IMR-90 (cell line): ENCODE results near the gene SLC35B2. TPM values are rescaled to one million over a fixed set of nuclear protein-coding genes. Genes with fewer than 3 reads are reported as not detected.

Source experiments
- ATAC-seq: fragments of 200-7000 bp; cut with Tn5 transposase; 2 replicates; pipeline ENCODE4 v1.9.1; 2020; ENCODE audit warnings: low read depth, mild to moderate bottlenecking, moderate library complexity
- BruUV-seq: library from RNA; stranded (reverse); fragments of 400-500 nt; replicated peaks from 2 replicates; lab custom pipeline; 2021; lab: Mats Ljungman, UMichigan
- CTCF ChIA-PET: fragments of 300-600 bp; formaldehyde crosslinking; extraction: SDS; loops from one replicate; lab custom pipeline; 2021; ENCODE audit warnings: antibody characterized with exemption; lab: Yijun Ruan, JAX
- POLR2A ChIA-PET: fragments of 300-600 bp; sonication (Branson Sonifier 250); formaldehyde crosslinking; loops from one replicate; lab custom pipeline; 2022; ENCODE audit warnings: antibody characterized with exemption; ENCODE audit not compliant: unreplicated experiment; lab: Charles Lee
- DNase-seq: peaks from one replicate; pipeline ENCODE4 v3.0.0; 2013
- H2AFZ ChIP-seq: replicated peaks from 2 replicates; pipeline ENCODE3; 2013; ENCODE audit warnings: low read length, mild to moderate bottlenecking; ENCODE audit not compliant: poor library complexity
- H2AK5ac ChIP-seq: 2 replicates; pipeline ENCODE4 v1.6.1; 2013; ENCODE audit warnings: low read depth, low read length, inconsistent platforms
- H2AK9ac ChIP-seq: replicated peaks from 2 replicates; pipeline ENCODE3; 2013; ENCODE audit warnings: mild to moderate bottlenecking, low read depth, low read length, moderate library complexity; ENCODE audit not compliant: poor library complexity
- H2BK120ac ChIP-seq: 2 replicates; pipeline ENCODE4 v1.6.1; 2013; ENCODE audit warnings: low read depth, low read length, inconsistent platforms
- H2BK15ac ChIP-seq: 3 replicates; pipeline ENCODE4 v1.6.1; 2013; ENCODE audit warnings: low read depth, low read length, inconsistent platforms
- H2BK20ac ChIP-seq: 2 replicates; pipeline ENCODE4 v1.6.1; 2013; ENCODE audit warnings: low read depth, mild to moderate bottlenecking, inconsistent platforms, low read length, moderate library complexity
- H2BK5ac ChIP-seq: 2 replicates; pipeline ENCODE4 v1.6.1; 2013; ENCODE audit warnings: mild to moderate bottlenecking, low read depth, low read length, inconsistent platforms; ENCODE audit not compliant: poor library complexity, severe bottlenecking
- H3K14ac ChIP-seq: replicated peaks from 2 replicates; pipeline ENCODE4 v1.6.1; 2013; ENCODE audit warnings: low read depth, low read length, inconsistent platforms
- H3K18ac ChIP-seq: 2 replicates; pipeline ENCODE4 v1.6.1; 2013; ENCODE audit warnings: low read depth, low read length, control low read depth
- H3K23ac ChIP-seq: 2 replicates; pipeline ENCODE4 v1.6.1; 2013; ENCODE audit warnings: low read depth, low read length, inconsistent platforms
- H3K27ac ChIP-seq: 2 replicates; pipeline ENCODE4 v1.5.1; 2013; ENCODE audit warnings: mild to moderate bottlenecking, control low read depth, low read length; ENCODE audit not compliant: insufficient read depth
- H3K27me3 ChIP-seq: 2 replicates; pipeline ENCODE4 v1.6.1; 2013; ENCODE audit warnings: low read length; ENCODE audit not compliant: control insufficient read depth, insufficient read depth
- H3K36me3 ChIP-seq: 2 replicates; pipeline ENCODE4 v1.6.1; 2013; ENCODE audit warnings: low read length, mixed read lengths; ENCODE audit not compliant: control insufficient read depth, insufficient read depth
- H3K4ac ChIP-seq: 2 replicates; pipeline ENCODE4 v1.6.1; 2013; ENCODE audit warnings: low read depth, low read length, inconsistent platforms
- H3K4me1 ChIP-seq: 2 replicates; pipeline ENCODE4 v1.6.1; 2013; ENCODE audit warnings: low read length, mixed read lengths; ENCODE audit not compliant: control insufficient read depth, insufficient read depth
- H3K4me2 ChIP-seq: 2 replicates; pipeline ENCODE4 v1.6.1; 2013; ENCODE audit warnings: low read depth, mild to moderate bottlenecking, control low read depth, low read length, moderate library complexity
- H3K4me3 ChIP-seq: 2 replicates; pipeline ENCODE4 v1.5.1; 2013; ENCODE audit warnings: low read depth, mild to moderate bottlenecking, control low read depth, low read length, moderate library complexity; ENCODE audit not compliant: insufficient read depth
- H3K56ac ChIP-seq: 2 replicates; pipeline ENCODE4 v1.6.1; 2013; ENCODE audit warnings: low read length, inconsistent platforms; ENCODE audit not compliant: insufficient read depth; ENCODE audit errors: extremely low read depth
- H3K79me1 ChIP-seq, 2 experiments: 2 replicates each; pipeline ENCODE4 v1.6.1; 2013; ENCODE audit warnings: low read length in 2 of 2, inconsistent platforms in 1 of 2, low read depth in 1 of 2
- H3K9ac ChIP-seq: 2 replicates; pipeline ENCODE4 v1.6.1; 2013; ENCODE audit warnings: low read depth, low read length, control low read depth
- H3K9me1 ChIP-seq: 2 replicates; pipeline ENCODE4 v1.6.1; 2013; ENCODE audit warnings: low read length, inconsistent platforms; ENCODE audit not compliant: insufficient read depth
- H3K9me3 ChIP-seq: 2 replicates; pipeline ENCODE4 v1.6.1; 2013; ENCODE audit warnings: low read length; ENCODE audit not compliant: control insufficient read depth, insufficient read depth
- H4K20me1 ChIP-seq: 2 replicates; pipeline ENCODE4 v1.6.1; 2013; ENCODE audit warnings: low read length, inconsistent platforms; ENCODE audit not compliant: insufficient read depth
- H4K5ac ChIP-seq: 2 replicates; pipeline ENCODE4 v1.6.1; 2013; ENCODE audit warnings: mild to moderate bottlenecking, low read depth, low read length, control low read depth
- H4K8ac ChIP-seq, 2 experiments: 2 replicates each; pipeline ENCODE4 v1.6.1; 2013; ENCODE audit warnings: low read depth in 2 of 2, low read length in 2 of 2, control low read depth in 1 of 2, inconsistent platforms in 1 of 2
- H4K91ac ChIP-seq: 2 replicates; pipeline ENCODE4 v1.6.1; 2013; ENCODE audit warnings: low read depth, low read length, inconsistent platforms; ENCODE audit not compliant: insufficient read depth
- BHLHE40 ChIP-seq: fragments of 150-350 bp; IDR thresholded peaks from 2 replicates; pipeline ENCODE4 v1.6.1; 2016; ENCODE audit warnings: mild to moderate bottlenecking, low read depth, low read length
- CEBPB ChIP-seq: IDR thresholded peaks from 2 replicates; pipeline ENCODE4 v1.6.1; 2012; ENCODE audit warnings: low read depth, low read length, improper control_type of control experiment
- CHD1 ChIP-seq: IDR thresholded peaks from 2 replicates; pipeline ENCODE4 v1.6.1; 2012; ENCODE audit warnings: low read depth, low read length, improper control_type of control experiment
- MAFK ChIP-seq: IDR thresholded peaks from 2 replicates; pipeline ENCODE4 v1.6.1; 2012; ENCODE audit warnings: low read depth, low read length, improper control_type of control experiment
- MAZ ChIP-seq: IDR thresholded peaks from 2 replicates; pipeline ENCODE4 v1.6.1; 2012; ENCODE audit warnings: low read depth, mild to moderate bottlenecking, low read length, improper control_type of control experiment, moderate library complexity, borderline replicate concordance
- MXI1 ChIP-seq: IDR thresholded peaks from 2 replicates; pipeline ENCODE4 v1.6.1; 2012; ENCODE audit warnings: low read depth, mild to moderate bottlenecking, low read length, moderate library complexity, borderline replicate concordance
- NFE2L2 ChIP-seq: fragments of 150-350 bp; IDR thresholded peaks from 2 replicates; pipeline ENCODE4 v1.6.1; 2016; ENCODE audit warnings: low read depth, mild to moderate bottlenecking, low read length
- POLR2A ChIP-seq: IDR thresholded peaks from 2 replicates; pipeline ENCODE4 v1.6.1; 2012; ENCODE audit warnings: mild to moderate bottlenecking, low read depth, low read length
- RAD21 ChIP-seq: IDR thresholded peaks from 2 replicates; pipeline ENCODE4 v1.6.1; 2012; ENCODE audit warnings: low read length, improper control_type of control experiment
- RCOR1 ChIP-seq: IDR thresholded peaks from 2 replicates; pipeline ENCODE4 v1.6.1; 2012; ENCODE audit warnings: mild to moderate bottlenecking, low read length, improper control_type of control experiment; ENCODE audit not compliant: insufficient replicate concordance
- RFX5 ChIP-seq: IDR thresholded peaks from 2 replicates; pipeline ENCODE4 v1.8.0; 2012; ENCODE audit warnings: low read depth, mild to moderate bottlenecking, low read length, moderate library complexity
- WGBS, 2 experiments: methylation state at CpG; one replicate each; pipeline versions ENCODE4 v1.1.5 to v1.1.7; 2013; ENCODE audit warnings: missing lambda C conversion rate in 2 of 2; ENCODE audit not compliant: insufficient read length in 1 of 2; ENCODE audit errors: extremely low coverage in 2 of 2; 5-methylcytosine and 5-hydroxymethylcytosine counted together
- dilution Hi-C: fragments of 300-500 bp; cut with HindIII; formaldehyde crosslinking; loops from one replicate; pipeline ENCODE4 v1.14.3; 2018; ENCODE audit warnings: low sequenced_read_pairs; ENCODE audit not compliant: unreplicated experiment
- in situ Hi-C: fragments of 300-500 bp; cut with MboI; formaldehyde crosslinking; loops from 3 replicates; pipeline ENCODE4 v1.14.3; 2019; ENCODE audit warnings: low sequenced_read_pairs, inconsistent platforms, mixed read lengths
- intact Hi-C: fragments of 100-400 bp; cut with micrococcal nuclease; formaldehyde crosslinking; loops from 2 replicates; pipeline ENCODE4 v1.10.0; 2022
- polyA plus RNA-seq, 3 experiments: library from polyadenylated mRNA; depleted of rRNA; stranded (reverse); fragments of >200 nt; gene quantifications; 2 replicates each; pipeline ENCODE4 v1.2.3, GENCODE V29; 2012; ENCODE audit warnings: low replicate concordance in 1 of 3
- total RNA-seq: library from RNA; depleted of rRNA; stranded (reverse); fragments of >200 nt; gene quantifications from 2 replicates; pipeline ENCODE4 v1.2.3, GENCODE V29; 2012
- TF ChIP-seq, protein P1 (sequence below): conservative IDR thresholded peaks from 2 replicates; pipeline ENCODE4 v1.5.1; 2012; ENCODE audit warnings: mild to moderate bottlenecking, low read depth, low read length, improper control_type of control experiment

SLC35B2 gene
- total and polyA plus RNA-seq, 2 of the 4 experiments (the other 2 are of a cell fraction): 51.4 to 89.9 TPM

- Histone ChIP-seq H4K91ac (peak overlapping the region; percentile 23; the same call in 1 of the 2 replicates), H4K5ac (peak overlapping the region; percentile 50; the same call in 1 of the 2 replicates), H2AK9ac (peak overlapping the region; percentile 98), H3K23ac (peak overlapping the region; percentile 83), H2AFZ (peak overlapping the region; percentile 76), H2BK5ac (peak overlapping the region; percentile 62), H2BK15ac (no peak overlapping the region), H2BK20ac (no peak overlapping the region), H4K8ac (peak overlapping the region in 1 of 2 experiments; percentile 66; a peak in 3 of 4 replicates), H4K20me1 (peaks cover 9% of the 10 kb centered on the region), H3K4ac (peak overlapping the region; percentile 74), H3K9ac (peak overlapping the region; percentile 33), H3K27ac (no peak overlapping the region), H2BK120ac (peak overlapping the region; percentile 42), H3K4me1 (peaks cover 24% of the 10 kb centered on the region), H3K36me3 (peaks cover 12% of the 10 kb centered on the region), H3K14ac (peak overlapping the region; percentile 49), H3K4me3 (peak overlapping the region; percentile 90; the same call in 1 of the 2 replicates), H3K79me1 (peaks cover 24 to 41% of the 10 kb centered on the region in 2 experiments), H3K27me3 (no peaks in the 10 kb centered on the region), H3K56ac (no peak overlapping the region), H3K4me2 (peak overlapping the region; percentile 99), H3K18ac (peak overlapping the region; percentile 12; the same call in 1 of the 2 replicates), H3K9me1 (peaks cover 17% of the 10 kb centered on the region), H2AK5ac (peak overlapping the region; percentile 78), H3K9me3 (no peaks in the 10 kb centered on the region)
- DNase-seq (no peak), ATAC-seq (no peak)
- dilution Hi-C loops (no loop called here), intact Hi-C loops (no loop called here), in situ Hi-C loops (no loop called here)
- 78% methylated on average over 3 of the region's 7 CpGs; no CpG with 5 or more reads in 1 of the 2 experiments for WGBS, 2 experiments
- no TSS peak for BruUV-seq
- ChIA-PET CTCF (no interaction called here), POLR2A (no interaction called here)
- no peak for TF ChIP-seq RCOR1
- TF ChIP-seq MAFK: no peak
- TF ChIP-seq BHLHE40: no peak
- no peak for TF ChIP-seq MXI1
- no peak for TF ChIP-seq NFE2L2
- TF ChIP-seq RFX5: no peak
- TF ChIP-seq MAZ: no peak
- no peak for TF ChIP-seq CEBPB
- TF ChIP-seq RAD21: no peak
- no peak for TF ChIP-seq POLR2A
- TF ChIP-seq CHD1: no peak
- TF ChIP-seq, protein P1, sequence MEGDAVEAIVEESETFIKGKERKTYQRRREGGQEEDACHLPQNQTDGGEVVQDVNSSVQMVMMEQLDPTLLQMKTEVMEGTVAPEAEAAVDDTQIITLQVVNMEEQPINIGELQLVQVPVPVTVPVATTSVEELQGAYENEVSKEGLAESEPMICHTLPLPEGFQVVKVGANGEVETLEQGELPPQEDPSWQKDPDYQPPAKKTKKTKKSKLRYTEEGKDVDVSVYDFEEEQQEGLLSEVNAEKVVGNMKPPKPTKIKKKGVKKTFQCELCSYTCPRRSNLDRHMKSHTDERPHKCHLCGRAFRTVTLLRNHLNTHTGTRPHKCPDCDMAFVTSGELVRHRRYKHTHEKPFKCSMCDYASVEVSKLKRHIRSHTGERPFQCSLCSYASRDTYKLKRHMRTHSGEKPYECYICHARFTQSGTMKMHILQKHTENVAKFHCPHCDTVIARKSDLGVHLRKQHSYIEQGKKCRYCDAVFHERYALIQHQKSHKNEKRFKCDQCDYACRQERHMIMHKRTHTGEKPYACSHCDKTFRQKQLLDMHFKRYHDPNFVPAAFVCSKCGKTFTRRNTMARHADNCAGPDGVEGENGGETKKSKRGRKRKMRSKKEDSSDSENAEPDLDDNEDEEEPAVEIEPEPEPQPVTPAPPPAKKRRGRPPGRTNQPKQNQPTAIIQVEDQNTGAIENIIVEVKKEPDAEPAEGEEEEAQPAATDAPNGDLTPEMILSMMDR: no peak
Observed at GRCh38 chr6:44262467-44263353, 5.4 kb upstream of the SLC35B2 start.
